GM21529 (cell line): ENCODE results near the gene TNNI3.
"Not testable (repeated sequence)": the region's sequence is repeated elsewhere in the genome, so short reads cannot be mapped to it uniquely, and the experiment has no call there.

Experiments
- ATAC-seq: cut with Tn5 transposase; IDR thresholded peaks from one replicate; pipeline ENCODE4 v1.9.1; 2021; ENCODE audit not compliant: unreplicated experiment

TNNI3 gene

GRCh38 chr19:55114566-55115145, 42.9 kb downstream of the TNNI3 start:
- no peak for ATAC-seq

- no peak for ATAC-seq
Observed at GRCh38 chr19:55113570-55114039, 43.9 kb downstream of the TNNI3 start.

GRCh38 chr19:55112777-55113569, 44.6 kb downstream of the TNNI3 start:
- no peak for ATAC-seq

DNA sequence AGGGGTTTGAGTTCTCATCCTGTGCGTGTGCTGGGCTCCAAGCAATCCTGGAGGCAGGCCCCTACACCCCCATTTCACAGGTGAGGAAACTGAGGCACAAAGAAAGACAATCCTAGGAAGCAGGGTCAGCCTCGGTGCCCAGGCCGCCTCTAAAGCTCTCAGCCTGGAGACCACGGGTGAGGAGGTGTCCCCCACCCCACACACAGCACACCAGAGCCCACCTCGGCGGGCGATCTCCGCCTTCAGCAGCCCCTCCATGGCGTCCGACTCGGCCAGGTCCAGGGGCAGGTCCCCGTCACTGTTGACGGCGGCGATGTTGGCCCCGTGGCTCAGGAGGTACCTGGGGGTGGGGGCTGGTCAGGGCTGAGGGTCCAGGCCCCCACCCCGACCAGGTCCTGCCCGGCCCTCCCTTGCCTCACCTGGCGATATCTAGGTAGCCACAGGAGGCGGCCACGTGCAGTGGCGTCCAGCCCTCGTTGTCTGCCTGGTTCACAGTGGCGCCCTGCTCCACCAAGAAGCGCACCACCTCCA, 45.2 kb downstream of the TNNI3 start:
- ATAC-seq: no peak

DNA sequence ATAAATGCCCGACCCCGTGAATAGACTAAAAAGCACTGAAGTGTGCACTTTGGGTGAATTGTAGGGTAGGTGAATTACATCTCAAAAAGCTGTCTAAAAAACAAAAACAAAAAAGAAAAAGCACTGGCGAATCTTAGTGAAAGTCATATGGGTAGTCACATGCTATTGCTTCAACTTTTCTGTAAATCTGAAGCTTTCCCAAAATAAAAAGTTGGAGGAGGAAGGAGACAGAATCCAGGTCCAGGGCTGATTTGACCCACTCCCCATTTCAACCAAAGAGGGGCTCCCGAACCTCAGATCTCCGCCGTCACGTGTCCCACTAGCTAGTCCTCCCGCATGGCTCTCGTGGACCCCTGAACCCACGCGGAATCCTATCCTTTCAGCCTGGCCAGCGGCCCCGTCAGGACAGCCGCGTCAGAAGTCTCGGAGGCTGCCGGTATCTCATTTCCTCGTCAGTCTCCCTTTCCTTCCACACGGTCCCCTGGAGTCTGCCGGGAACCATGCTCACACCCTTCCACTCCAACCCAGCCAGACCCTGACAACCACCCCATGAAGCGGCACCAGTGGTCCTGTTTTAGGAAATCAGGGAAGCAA, 46.2 kb downstream of the TNNI3 start:
- no peak for ATAC-seq

DNA sequence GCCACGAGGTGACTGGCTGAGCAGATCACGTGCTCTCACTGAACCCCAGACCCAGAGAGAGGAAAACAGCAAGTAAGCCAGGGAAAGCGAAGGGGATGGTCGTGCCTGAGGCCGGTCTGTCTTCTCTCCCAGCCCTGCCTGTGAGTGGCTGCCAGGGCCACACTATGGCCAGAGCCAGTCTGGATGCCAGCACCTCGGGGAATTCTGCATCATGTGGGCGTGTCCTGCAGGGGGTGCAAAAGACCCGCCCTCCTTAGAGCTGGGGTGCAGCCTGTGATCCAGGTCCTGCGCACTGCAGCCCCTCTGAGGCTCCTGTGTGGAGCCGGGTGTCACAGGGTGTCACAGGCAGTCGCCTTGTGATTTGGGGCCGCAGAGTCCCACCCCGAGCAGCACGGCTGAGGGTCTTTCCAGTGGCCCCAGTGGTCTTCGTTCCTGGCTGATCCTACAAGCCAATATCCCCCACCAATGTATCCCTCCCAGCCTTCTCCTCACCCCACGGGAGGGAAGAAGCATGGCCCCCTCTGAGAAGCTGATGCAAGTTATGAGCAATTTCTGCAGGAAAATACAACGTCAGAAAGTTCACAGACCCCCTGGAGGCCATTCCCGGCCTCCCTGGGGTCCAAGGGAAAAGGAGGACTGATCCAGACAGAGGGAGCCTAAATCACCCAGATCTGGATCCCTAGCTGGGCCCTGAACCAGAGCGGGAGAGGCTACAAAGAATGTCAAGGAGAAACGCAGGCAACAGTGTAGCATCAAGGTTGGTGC, 47.8 kb downstream of the TNNI3 start:
- no peak for ATAC-seq

DNA sequence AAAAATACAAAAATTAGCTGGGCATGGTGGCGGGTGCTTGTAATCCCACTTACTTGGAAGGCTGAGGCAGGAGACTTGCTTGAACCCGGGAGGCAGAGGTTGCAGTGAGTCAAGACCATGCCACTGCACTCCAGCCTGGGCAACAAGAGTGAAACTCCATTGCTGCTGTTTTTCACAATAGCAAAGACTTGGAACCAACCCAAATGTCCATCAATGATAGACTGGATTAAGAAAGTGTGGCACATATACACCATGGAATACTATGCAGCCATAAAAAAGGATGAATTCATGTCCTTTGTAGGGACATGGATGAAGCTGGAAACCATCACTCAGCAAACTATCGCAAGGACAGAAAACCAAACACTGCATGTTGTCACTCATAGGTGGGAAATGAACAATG, 50.3 kb downstream of the TNNI3 start:
- ATAC-seq: not testable (repeated sequence)

- no peak for ATAC-seq
Observed at GRCh38 chr19:55106591-55106990, 50.9 kb downstream of the TNNI3 start.

- ATAC-seq: no peak
Observed at GRCh38 chr19:55105237-55105636, 52.3 kb downstream of the TNNI3 start.

- no peak for ATAC-seq
Observed at GRCh38 chr19:55103190-55103589, 54.3 kb downstream of the TNNI3 start.
